ENCODE data around the gene KYNU.

The KYNU gene

DNA sequence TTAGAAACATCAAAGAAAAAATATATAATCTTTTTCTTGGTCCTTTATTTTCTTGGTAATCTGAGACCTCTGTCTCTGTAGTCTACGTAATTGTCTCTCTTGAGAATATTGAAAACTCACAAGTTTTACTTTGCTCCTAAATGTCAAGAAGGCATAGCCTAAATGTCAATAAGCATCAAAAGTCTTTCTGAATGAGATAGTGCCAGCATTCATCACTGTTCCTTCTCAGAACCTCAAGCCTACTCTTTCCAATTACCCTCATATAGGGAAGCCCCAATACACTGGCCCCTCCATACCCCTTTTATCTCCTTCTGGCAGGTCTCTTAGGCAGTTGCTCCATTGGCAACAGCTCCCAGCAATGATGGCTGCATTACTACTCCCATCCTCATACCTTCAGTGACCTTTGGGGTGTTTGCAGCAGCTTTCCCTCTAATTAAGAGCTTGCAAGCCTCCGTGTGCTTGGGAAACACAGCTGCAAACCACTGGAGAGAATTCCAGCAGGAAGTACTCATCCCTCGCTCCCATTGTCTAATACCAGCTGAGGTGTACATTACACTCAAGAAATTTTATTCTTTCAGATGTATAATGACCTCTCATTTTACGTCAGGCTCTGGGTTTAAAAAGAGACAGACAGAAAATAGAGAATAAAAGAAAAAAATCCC is 95.8 kb downstream of the KYNU start:
- CTCF ChIA-PET = interaction anchor here (1.0 kb wide), 1 partner anchor 300 kb away, joined by 3 read pairs; no protein-coding TSS in a partner anchor
- WGBS (ENCODE audit: insufficient coverage) = 100% methylated on average over 1 of the region's 4 CpGs

DNA sequence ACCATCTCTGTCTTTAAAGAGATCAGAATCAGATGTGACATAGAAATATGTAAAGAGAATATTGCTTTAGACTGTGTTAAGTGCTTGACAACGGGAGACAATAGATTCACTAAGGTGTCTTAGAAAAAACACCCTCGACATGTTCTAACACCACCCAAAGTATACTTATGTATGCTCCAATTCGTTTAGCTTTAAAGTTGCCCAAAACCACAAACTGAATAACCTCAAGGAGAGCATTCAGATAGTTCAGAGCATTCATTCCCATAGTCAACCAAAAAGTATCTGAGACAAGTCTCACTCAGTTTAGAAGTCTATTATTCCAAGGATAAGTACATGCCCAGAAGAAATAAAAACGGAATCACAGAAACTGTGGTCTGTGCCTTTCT is 96.4 kb downstream of the KYNU start:
- peak in 2 of 3 donors; percentile 1 to 15 for DNase-seq
- peaks cover 0 to 10% (median 9%) of the 10 kb centered on the region in 4 experiments for H3K4me1 ChIP-seq (ENCODE audit: control extremely low read depth in 1 of 4, control insufficient read depth in 4 of 4, insufficient read depth in 4 of 4, low read length in 3 of 4)
- POLR2A ChIA-PET = no interaction called here
- no peaks in the 10 kb centered on the region for H3K27me3 ChIP-seq (replicated peaks in 2 of 5; ENCODE audit: control insufficient read depth in 4 of 5, insufficient read depth in 5 of 5, low read length in 4 of 5)
- no peaks in the 10 kb centered on the region for H3K36me3 ChIP-seq (ENCODE audit: control insufficient read depth in 4 of 4, insufficient read depth in 4 of 4, low read length in 3 of 4)
- 31% methylated on average over 3 of the region's 4 CpGs for WGBS (ENCODE audit: insufficient coverage)
- CTCF ChIA-PET = interaction anchor here (1.0 to 2.6 kb wide), 2 partner anchors 290 to 300 kb away, joined by 3 to 12 read pairs; no protein-coding TSS in a partner anchor
- peak overlapping the region in 1 of 2 experiments; percentile 22 for H3K27ac ChIP-seq (ENCODE audit: insufficient read depth in 1 of 2, low read depth in 1 of 2, low read length in 2 of 2, poor library complexity in 1 of 2, severe bottlenecking in 2 of 2)
- H3K9me3 ChIP-seq (ENCODE audit: control extremely low read depth in 1 of 5, control insufficient read depth in 4 of 5, insufficient read depth in 2 of 5, low read depth in 1 of 5, low read length in 4 of 5) = no peaks in the 10 kb centered on the region
- H3K4me3 ChIP-seq (ENCODE audit: control insufficient read depth in 1 of 7, extremely low read depth in 1 of 7, insufficient read depth in 4 of 7, low read depth in 2 of 7, low read length in 6 of 7) = peak overlapping the region in 1 of 7 experiments; percentile 13

More for the DNA sequence above, 95.8 kb downstream of the KYNU start:
- H3K36me3 ChIP-seq (ENCODE audit: control insufficient read depth in 4 of 4, insufficient read depth in 4 of 4, low read length in 3 of 4) = no peaks in the 10 kb centered on the region
- peaks cover 0 to 10% (median 9%) of the 10 kb centered on the region in 4 experiments for H3K4me1 ChIP-seq (ENCODE audit: control extremely low read depth in 1 of 4, control insufficient read depth in 4 of 4, insufficient read depth in 4 of 4, low read length in 3 of 4)
- no peak overlapping the region for H3K4me3 ChIP-seq (ENCODE audit: control insufficient read depth in 1 of 7, extremely low read depth in 1 of 7, insufficient read depth in 4 of 7, low read depth in 2 of 7, low read length in 6 of 7)
- no peaks in the 10 kb centered on the region for H3K27me3 ChIP-seq (replicated peaks in 2 of 5; ENCODE audit: control insufficient read depth in 4 of 5, insufficient read depth in 5 of 5, low read length in 4 of 5)
- POLR2A ChIA-PET = no interaction called here
- peak overlapping the region in 1 of 2 experiments; percentile 22 for H3K27ac ChIP-seq (ENCODE audit: insufficient read depth in 1 of 2, low read depth in 1 of 2, low read length in 2 of 2, poor library complexity in 1 of 2, severe bottlenecking in 2 of 2)
- DNase-seq = no peak
- H3K9me3 ChIP-seq (ENCODE audit: control extremely low read depth in 1 of 5, control insufficient read depth in 4 of 5, insufficient read depth in 2 of 5, low read depth in 1 of 5, low read length in 4 of 5) = no peaks in the 10 kb centered on the region

DNA sequence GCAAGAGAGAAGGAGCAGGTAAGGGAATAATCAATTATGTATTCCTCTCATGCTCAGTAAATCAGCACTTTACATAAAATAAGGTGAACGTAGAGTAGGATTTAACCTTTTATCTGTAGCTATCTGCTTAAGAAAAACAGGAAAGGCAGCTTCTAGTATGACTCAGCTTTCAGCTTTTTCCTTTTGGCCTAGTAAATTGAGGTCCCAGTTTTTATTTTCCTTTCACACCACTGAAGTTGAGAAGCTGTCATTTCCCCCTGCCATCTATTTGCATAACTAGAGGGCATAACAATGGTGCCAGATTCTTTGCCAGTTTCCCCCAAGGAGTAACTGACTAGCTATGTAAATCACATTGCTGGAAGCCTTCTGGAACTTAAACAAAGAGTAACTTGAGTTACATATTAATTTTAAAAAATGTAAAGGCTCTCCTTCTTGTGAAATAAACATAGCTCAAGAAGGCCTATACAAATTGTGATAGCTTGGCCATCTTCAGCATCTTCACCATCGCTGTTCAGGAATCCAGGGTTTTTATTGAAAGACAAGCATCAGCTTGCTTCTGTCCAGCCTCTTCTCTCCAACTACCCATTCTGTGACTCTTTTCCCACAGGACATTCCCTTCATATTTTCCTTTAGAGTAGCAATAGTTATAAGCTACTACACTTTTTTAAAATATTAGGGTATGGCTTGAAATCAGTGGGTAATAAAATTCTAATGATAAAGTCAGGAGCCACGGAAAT is 97.0 kb downstream of the KYNU start:
- CTCF ChIA-PET = interaction anchor here (1.0 to 2.6 kb wide), 3 partner anchors 16 to 301 kb away, joined by 3 to 12 read pairs (median 4); no protein-coding TSS in a partner anchor
- peak in 2 of 3 donors; percentile 26 to 38 for DNase-seq
- Histone ChIP-seq H3K4me1 (ENCODE audit: control extremely low read depth in 1 of 4, control insufficient read depth in 4 of 4, insufficient read depth in 4 of 4, low read length in 3 of 4) (peaks cover 0 to 10% (median 9%) of the 10 kb centered on the region in 4 experiments), H3K27me3 (replicated peaks in 2 of 5; ENCODE audit: control insufficient read depth in 4 of 5, insufficient read depth in 5 of 5, low read length in 4 of 5) (no peaks in the 10 kb centered on the region), H3K4me3 (ENCODE audit: control insufficient read depth in 1 of 7, extremely low read depth in 1 of 7, insufficient read depth in 4 of 7, low read depth in 2 of 7, low read length in 6 of 7) (peak overlapping the region in 1 of 7 experiments; percentile 13), H3K9me3 (ENCODE audit: control extremely low read depth in 1 of 5, control insufficient read depth in 4 of 5, insufficient read depth in 2 of 5, low read depth in 1 of 5, low read length in 4 of 5) (no peaks in the 10 kb centered on the region), H3K36me3 (ENCODE audit: control insufficient read depth in 4 of 4, insufficient read depth in 4 of 4, low read length in 3 of 4) (no peaks in the 10 kb centered on the region), H3K27ac (ENCODE audit: insufficient read depth in 1 of 2, low read depth in 1 of 2, low read length in 2 of 2, poor library complexity in 1 of 2, severe bottlenecking in 2 of 2) (peak overlapping the region in 1 of 2 experiments; percentile 22)
- WGBS (ENCODE audit: insufficient coverage) = 100% methylated on average over 1 of the region's 3 CpGs
- POLR2A ChIA-PET = no interaction called here

DNA sequence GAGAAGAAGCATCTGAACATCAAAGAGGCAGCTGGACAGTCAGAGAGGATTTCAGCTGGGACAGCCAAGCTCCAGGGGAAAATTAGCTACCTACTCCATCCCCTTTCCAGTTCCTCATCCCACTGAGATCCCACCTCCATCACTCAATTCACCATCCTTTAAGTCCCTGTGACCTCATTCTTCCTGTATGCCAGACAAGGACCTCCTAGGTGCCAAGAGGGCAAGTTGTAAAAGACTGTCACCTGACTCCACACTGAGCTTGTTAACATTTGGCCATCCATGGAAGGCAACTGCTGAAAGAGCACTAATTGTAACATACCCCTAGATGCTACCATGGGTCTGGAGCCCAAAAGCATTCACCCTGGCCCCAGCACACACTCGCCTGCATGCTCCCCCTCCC is 97.8 kb downstream of the KYNU start:
- POLR2A ChIA-PET = no interaction called here
- H3K27ac ChIP-seq (ENCODE audit: insufficient read depth in 1 of 2, low read depth in 1 of 2, low read length in 2 of 2, poor library complexity in 1 of 2, severe bottlenecking in 2 of 2) = no peak overlapping the region
- peaks cover 0 to 10% (median 9%) of the 10 kb centered on the region in 4 experiments for H3K4me1 ChIP-seq (ENCODE audit: control extremely low read depth in 1 of 4, control insufficient read depth in 4 of 4, insufficient read depth in 4 of 4, low read length in 3 of 4)
- H3K36me3 ChIP-seq (ENCODE audit: control insufficient read depth in 4 of 4, insufficient read depth in 4 of 4, low read length in 3 of 4) = no peaks in the 10 kb centered on the region
- DNase-seq = no peak
- H3K9me3 ChIP-seq (ENCODE audit: control extremely low read depth in 1 of 5, control insufficient read depth in 4 of 5, insufficient read depth in 2 of 5, low read depth in 1 of 5, low read length in 4 of 5) = no peaks in the 10 kb centered on the region
- CTCF ChIA-PET = interaction anchor here (2.3 to 2.6 kb wide), 2 partner anchors 15 to 292 kb away, joined by 7 to 12 read pairs; no protein-coding TSS in a partner anchor
- WGBS (ENCODE audit: insufficient coverage) = 100% methylated on average over 1 of the region's 1 CpG
- H3K4me3 ChIP-seq (ENCODE audit: control insufficient read depth in 1 of 7, extremely low read depth in 1 of 7, insufficient read depth in 4 of 7, low read depth in 2 of 7, low read length in 6 of 7) = no peak overlapping the region
- H3K27me3 ChIP-seq (replicated peaks in 2 of 5; ENCODE audit: control insufficient read depth in 4 of 5, insufficient read depth in 5 of 5, low read length in 4 of 5) = no peaks in the 10 kb centered on the region

DNA sequence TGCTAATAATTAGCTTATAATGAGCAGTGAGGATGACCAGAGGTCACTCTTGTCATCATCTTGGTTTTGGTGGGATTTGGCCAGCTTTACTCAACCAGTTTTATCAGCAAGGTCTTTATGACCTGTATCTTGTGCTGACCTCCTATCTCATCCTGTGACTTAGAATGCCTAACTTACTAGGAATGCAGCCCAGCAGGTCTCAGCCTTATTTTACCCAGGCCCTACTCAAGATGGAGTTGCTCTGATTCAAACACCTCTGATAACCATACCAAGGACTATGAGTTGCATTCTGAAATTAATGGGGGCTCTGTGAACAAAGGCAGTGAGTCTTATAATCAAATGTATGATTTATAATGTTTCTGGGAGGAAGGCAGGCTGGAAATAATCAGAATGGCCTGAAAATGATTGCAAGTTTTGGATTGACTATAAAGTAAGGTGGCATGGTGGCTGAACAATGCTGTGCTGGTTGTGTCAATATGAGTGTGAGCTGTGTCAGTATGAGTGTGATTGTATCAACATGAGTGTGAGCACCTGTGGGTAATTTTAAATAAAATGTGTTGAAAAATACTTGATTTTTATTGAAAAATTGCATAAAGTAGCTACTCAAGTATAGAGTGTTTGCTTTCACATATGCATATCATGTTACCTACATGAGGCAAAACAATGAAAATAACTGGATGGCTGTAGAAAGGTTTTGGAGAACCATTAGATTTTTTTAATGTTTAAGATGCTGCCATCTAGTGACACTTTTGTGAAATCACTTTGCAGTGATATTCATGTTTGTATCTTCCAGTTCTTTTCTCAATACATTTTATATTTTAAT is 103.0 kb downstream of the KYNU start:
- no peaks in the 10 kb centered on the region for H3K4me1 ChIP-seq (ENCODE audit: control extremely low read depth in 1 of 4, control insufficient read depth in 4 of 4, insufficient read depth in 4 of 4, low read length in 3 of 4)
- H3K9me3 ChIP-seq (ENCODE audit: control extremely low read depth in 1 of 5, control insufficient read depth in 4 of 5, insufficient read depth in 2 of 5, low read depth in 1 of 5, low read length in 4 of 5) = no peaks in the 10 kb centered on the region
- DNase-seq = peak in 2 of 3 donors; percentile 45
- ChIA-PET CTCF (interaction anchor here (0.9 to 5.1 kb wide), 10 partner anchors 8 to 298 kb away, joined by 3 to 47 read pairs (median 4); no protein-coding TSS in a partner anchor), POLR2A (no interaction called here)
- no peak overlapping the region for H3K4me3 ChIP-seq (ENCODE audit: control insufficient read depth in 1 of 7, extremely low read depth in 1 of 7, insufficient read depth in 4 of 7, low read depth in 2 of 7, low read length in 6 of 7)
- no peaks in the 10 kb centered on the region for H3K27me3 ChIP-seq (replicated peaks in 2 of 5; ENCODE audit: control insufficient read depth in 4 of 5, insufficient read depth in 5 of 5, low read length in 4 of 5)
- H3K27ac ChIP-seq (ENCODE audit: insufficient read depth in 1 of 2, low read depth in 1 of 2, low read length in 2 of 2, poor library complexity in 1 of 2, severe bottlenecking in 2 of 2) = no peak overlapping the region
- no peaks in the 10 kb centered on the region for H3K36me3 ChIP-seq (ENCODE audit: control insufficient read depth in 4 of 4, insufficient read depth in 4 of 4, low read length in 3 of 4)

DNA sequence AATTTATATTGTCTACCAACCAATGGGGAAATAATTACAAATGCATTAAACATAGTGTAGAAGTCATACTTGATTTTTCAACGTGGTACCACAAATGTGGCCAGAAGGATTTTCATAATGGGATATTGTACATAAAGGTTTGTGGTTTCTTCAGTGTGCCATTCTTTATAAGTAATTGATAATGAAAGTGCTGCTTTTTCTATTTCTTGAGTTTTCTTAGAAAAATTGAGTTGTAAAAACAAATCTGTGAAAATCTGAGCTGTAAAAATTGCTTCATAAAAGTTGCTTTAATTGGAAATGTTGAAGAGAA is 103.6 kb downstream of the KYNU start:
- Histone ChIP-seq H3K4me3 (ENCODE audit: control insufficient read depth in 1 of 7, extremely low read depth in 1 of 7, insufficient read depth in 4 of 7, low read depth in 2 of 7, low read length in 6 of 7) (no peak overlapping the region), H3K36me3 (ENCODE audit: control insufficient read depth in 4 of 4, insufficient read depth in 4 of 4, low read length in 3 of 4) (no peaks in the 10 kb centered on the region), H3K9me3 (ENCODE audit: control extremely low read depth in 1 of 5, control insufficient read depth in 4 of 5, insufficient read depth in 2 of 5, low read depth in 1 of 5, low read length in 4 of 5) (no peaks in the 10 kb centered on the region), H3K27me3 (replicated peaks in 2 of 5; ENCODE audit: control insufficient read depth in 4 of 5, insufficient read depth in 5 of 5, low read length in 4 of 5) (no peaks in the 10 kb centered on the region), H3K27ac (ENCODE audit: insufficient read depth in 1 of 2, low read depth in 1 of 2, low read length in 2 of 2, poor library complexity in 1 of 2, severe bottlenecking in 2 of 2) (no peak overlapping the region), H3K4me1 (ENCODE audit: control extremely low read depth in 1 of 4, control insufficient read depth in 4 of 4, insufficient read depth in 4 of 4, low read length in 3 of 4) (no peaks in the 10 kb centered on the region)
- ChIA-PET POLR2A (no interaction called here), CTCF (interaction anchor here (0.9 to 5.1 kb wide), 7 partner anchors 9 to 317 kb away, joined by 3 to 47 read pairs (median 4); no protein-coding TSS in a partner anchor)
- no peak for DNase-seq
- WGBS (ENCODE audit: insufficient coverage) = 0% methylated on average over 1 of the region's 1 CpG
